ENCODE measurements around the gene COMMD1.

- TF ChIP-seq CTCF (IDR thresholded peaks at IDR 0.05) (no peak), POLR2A (IDR thresholded peaks at IDR 0.05) (no peak), EP300 (IDR thresholded peaks at IDR 0.05) (no peak)
These were observed 214.0 kb downstream of the COMMD1 start for GRCh38 chr2:62119311-62119974.

Measured in ovary (tissue), 3 donors.